Measurements from ENCODE around the gene KLF6.

- TF ChIP-seq, protein P1, sequence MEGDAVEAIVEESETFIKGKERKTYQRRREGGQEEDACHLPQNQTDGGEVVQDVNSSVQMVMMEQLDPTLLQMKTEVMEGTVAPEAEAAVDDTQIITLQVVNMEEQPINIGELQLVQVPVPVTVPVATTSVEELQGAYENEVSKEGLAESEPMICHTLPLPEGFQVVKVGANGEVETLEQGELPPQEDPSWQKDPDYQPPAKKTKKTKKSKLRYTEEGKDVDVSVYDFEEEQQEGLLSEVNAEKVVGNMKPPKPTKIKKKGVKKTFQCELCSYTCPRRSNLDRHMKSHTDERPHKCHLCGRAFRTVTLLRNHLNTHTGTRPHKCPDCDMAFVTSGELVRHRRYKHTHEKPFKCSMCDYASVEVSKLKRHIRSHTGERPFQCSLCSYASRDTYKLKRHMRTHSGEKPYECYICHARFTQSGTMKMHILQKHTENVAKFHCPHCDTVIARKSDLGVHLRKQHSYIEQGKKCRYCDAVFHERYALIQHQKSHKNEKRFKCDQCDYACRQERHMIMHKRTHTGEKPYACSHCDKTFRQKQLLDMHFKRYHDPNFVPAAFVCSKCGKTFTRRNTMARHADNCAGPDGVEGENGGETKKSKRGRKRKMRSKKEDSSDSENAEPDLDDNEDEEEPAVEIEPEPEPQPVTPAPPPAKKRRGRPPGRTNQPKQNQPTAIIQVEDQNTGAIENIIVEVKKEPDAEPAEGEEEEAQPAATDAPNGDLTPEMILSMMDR (IDR thresholded peaks at IDR 0.05) = no peak
- no peak for TF ChIP-seq POLR2A (IDR thresholded peaks at IDR 0.05)
These were observed 19.9 kb downstream of the KLF6 start for GRCh38 chr10:3765146-3765545.

Measured in tibial nerve (tissue), 3 donors.